ENCODE data around the gene ACTR1A.

The ACTR1A gene

GRCh38 chr10:102502337-102503151 lies at the start of gene ACTR1A:
Gene ACTR1A, minus strand, starts transcription at chr10:102502712. Its CDS starts 65 bp downstream, at chr10:102502647.
- FAIRE-seq (peak; percentile 90), DNase-seq (ENCODE audit: insufficient read length, low spot score) (no peak)
- no peak for TF ChIP-seq CTCF (IDR thresholded peaks at IDR 0.05; ENCODE audit: insufficient read depth, missing control alignments)

DNA sequence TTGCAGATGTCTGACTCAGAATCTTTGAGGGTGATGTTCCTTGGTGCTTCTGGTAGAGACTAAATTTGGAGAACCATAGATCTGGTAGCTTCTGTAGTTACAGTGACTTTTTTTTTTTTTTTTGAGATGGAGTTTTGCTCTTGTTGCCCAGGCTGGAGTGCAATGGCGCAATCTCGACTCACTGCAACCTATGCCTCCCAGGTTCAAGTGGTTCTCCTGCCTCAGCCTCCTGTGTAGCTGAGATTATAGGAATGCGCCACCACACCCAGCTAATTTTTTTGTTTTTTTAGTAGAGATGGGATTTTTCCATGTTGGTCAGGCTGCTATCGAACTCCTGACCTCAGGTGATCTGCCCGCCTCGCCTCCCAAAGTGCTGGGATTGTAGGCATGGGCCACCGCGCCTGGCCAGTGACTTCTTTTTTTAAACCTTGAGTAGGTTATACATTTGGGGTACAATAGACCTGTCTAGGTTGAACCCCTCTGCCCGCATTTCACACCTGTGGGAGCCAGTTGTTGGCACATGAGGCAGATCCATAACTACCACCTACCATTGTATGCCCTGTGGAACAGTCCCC lies 48.2 kb upstream of the ACTR1A start:
- TF ChIP-seq CTCF (IDR thresholded peaks at IDR 0.05; ENCODE audit: insufficient read depth, missing control alignments) = no peak
- FAIRE-seq (no peak), DNase-seq (ENCODE audit: insufficient read length, low spot score) (no peak)

GRCh38 chr10:102549549-102549948 lies 47.0 kb upstream of the ACTR1A start:
- TF ChIP-seq CTCF (IDR thresholded peaks at IDR 0.05; ENCODE audit: insufficient read depth, missing control alignments) = no peak
- DNase-seq (ENCODE audit: insufficient read length, low spot score) (no peak), FAIRE-seq (no peak)

GRCh38 chr10:102546606-102547320 lies 44.3 kb upstream of the ACTR1A start:
- FAIRE-seq = no peak
- DNase-seq (ENCODE audit: insufficient read length, low spot score) = no peak
- no peak for TF ChIP-seq CTCF (IDR thresholded peaks at IDR 0.05; ENCODE audit: insufficient read depth, missing control alignments)

GRCh38 chr10:102545997-102546396 lies 43.5 kb upstream of the ACTR1A start:
- DNase-seq (ENCODE audit: insufficient read length, low spot score) (no peak), FAIRE-seq (no peak)
- TF ChIP-seq CTCF (IDR thresholded peaks at IDR 0.05; ENCODE audit: insufficient read depth, missing control alignments) = no peak

- no peak for TF ChIP-seq CTCF (IDR thresholded peaks at IDR 0.05; ENCODE audit: insufficient read depth, missing control alignments)
- FAIRE-seq = no peak
- DNase-seq (ENCODE audit: insufficient read length, low spot score) = no peak
Measured at GRCh38 chr10:102545265-102545871, 42.9 kb upstream of the ACTR1A start.

Measured in D721Med (cell line).